ACC112 (cell line): ENCODE results near the gene SMG6.

ENCODE experiments used
- H2AFZ ChIP-seq: fragments of 200-600 bp; sonication (generic); one replicate; pipeline ENCODE4 v1.6.0; 2017; ENCODE audit warnings: antibody characterized with exemption, low read length; ENCODE audit not compliant: unreplicated experiment
- H3K27ac ChIP-seq: fragments of 200-600 bp; sonication (generic); 2 replicates; pipeline ENCODE4 v1.5.1; 2014; ENCODE audit warnings: low read depth, mild to moderate bottlenecking, antibody characterized with exemption, low read length, moderate library complexity
- H3K27me3 ChIP-seq: fragments of 200-600 bp; sonication (generic); 2 replicates; pipeline ENCODE4 v1.6.1; 2014; ENCODE audit warnings: mild to moderate bottlenecking, antibody characterized with exemption, low read length, moderate library complexity, mixed read lengths; ENCODE audit not compliant: insufficient read depth
- H3K36me3 ChIP-seq: fragments of 200-600 bp; sonication (generic); 2 replicates; pipeline ENCODE4 v1.6.1; 2016; ENCODE audit warnings: mild to moderate bottlenecking, antibody characterized with exemption, low read length, moderate library complexity, mixed read lengths; ENCODE audit not compliant: insufficient read depth
- H3K4me1 ChIP-seq: fragments of 200-600 bp; sonication (generic); one replicate; pipeline ENCODE4 v1.6.1; 2016; ENCODE audit warnings: low read length, mixed read lengths; ENCODE audit not compliant: insufficient read depth, unreplicated experiment, control insufficient read depth
- H3K4me3 ChIP-seq: fragments of 200-600 bp; sonication (generic); 2 replicates; pipeline ENCODE4 v1.5.1; 2014; ENCODE audit warnings: mild to moderate bottlenecking, low read depth, low read length
- H3K79me2 ChIP-seq: fragments of 200-600 bp; sonication (generic); one replicate; pipeline ENCODE4 v1.6.0; 2016; ENCODE audit warnings: low read length; ENCODE audit not compliant: control insufficient read depth, unreplicated experiment, insufficient read depth

Gene SMG6

GRCh38 chr17:2214929-2215615, 88.5 kb downstream of the SMG6 start:
- Histone ChIP-seq H3K79me2 (peaks cover 3% of the 10 kb centered on the region), H3K27ac (peak overlapping the region; percentile 97), H3K4me1 (peaks cover 52% of the 10 kb centered on the region), H2AFZ (peak overlapping the region; percentile 67), H3K36me3 (no peaks in the 10 kb centered on the region), H3K4me3 (peak overlapping the region; percentile 63), H3K27me3 (no peaks in the 10 kb centered on the region)

GRCh38 chr17:2214047-2214928, 89.3 kb downstream of the SMG6 start:
- Histone ChIP-seq H3K4me3 (peak overlapping the region; percentile 63), H2AFZ (peak overlapping the region; percentile 50), H3K27me3 (no peaks in the 10 kb centered on the region), H3K4me1 (peaks cover 52% of the 10 kb centered on the region), H3K36me3 (no peaks in the 10 kb centered on the region), H3K79me2 (peaks cover 3% of the 10 kb centered on the region), H3K27ac (peak overlapping the region; percentile 97)

DNA sequence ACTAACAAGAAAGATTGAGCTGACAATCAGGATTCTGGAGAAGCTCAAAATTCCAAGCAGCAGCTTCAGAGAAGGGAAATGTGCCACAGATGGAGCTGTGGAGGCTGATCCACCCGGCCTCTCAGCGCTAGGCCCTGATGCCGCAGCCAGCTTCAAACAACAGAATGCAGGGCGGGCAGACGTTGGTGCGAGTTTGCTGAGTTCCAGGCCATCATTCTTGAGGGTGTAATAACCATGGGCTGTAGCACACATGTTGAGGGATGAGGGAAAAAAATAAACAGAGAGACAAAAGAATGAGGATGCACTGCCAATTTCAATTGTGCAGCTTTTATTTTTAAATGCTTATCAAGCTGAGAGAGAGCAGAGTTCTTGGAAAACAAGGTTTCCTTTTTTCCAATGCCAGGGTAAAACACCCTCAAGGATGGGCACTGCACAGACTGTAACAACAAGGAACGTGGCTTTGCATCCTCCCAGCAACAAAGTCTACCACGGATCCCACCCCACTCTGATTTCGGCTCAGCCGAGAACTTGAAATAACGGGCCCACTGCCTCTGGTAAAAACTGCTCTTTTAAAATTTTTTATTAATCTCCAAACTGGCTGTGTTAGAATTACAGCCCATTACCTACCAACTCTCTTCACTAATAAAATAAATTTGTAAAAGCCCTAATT, 90.2 kb downstream of the SMG6 start:
- peak overlapping the region; percentile 50 for H2AFZ ChIP-seq
- peaks cover 52% of the 10 kb centered on the region for H3K4me1 ChIP-seq
- peaks cover 3% of the 10 kb centered on the region for H3K79me2 ChIP-seq
- no peaks in the 10 kb centered on the region for H3K27me3 ChIP-seq
- no peaks in the 10 kb centered on the region for H3K36me3 ChIP-seq
- H3K4me3 ChIP-seq: peak overlapping the region; percentile 63
- peak overlapping the region; percentile 97 for H3K27ac ChIP-seq

DNA sequence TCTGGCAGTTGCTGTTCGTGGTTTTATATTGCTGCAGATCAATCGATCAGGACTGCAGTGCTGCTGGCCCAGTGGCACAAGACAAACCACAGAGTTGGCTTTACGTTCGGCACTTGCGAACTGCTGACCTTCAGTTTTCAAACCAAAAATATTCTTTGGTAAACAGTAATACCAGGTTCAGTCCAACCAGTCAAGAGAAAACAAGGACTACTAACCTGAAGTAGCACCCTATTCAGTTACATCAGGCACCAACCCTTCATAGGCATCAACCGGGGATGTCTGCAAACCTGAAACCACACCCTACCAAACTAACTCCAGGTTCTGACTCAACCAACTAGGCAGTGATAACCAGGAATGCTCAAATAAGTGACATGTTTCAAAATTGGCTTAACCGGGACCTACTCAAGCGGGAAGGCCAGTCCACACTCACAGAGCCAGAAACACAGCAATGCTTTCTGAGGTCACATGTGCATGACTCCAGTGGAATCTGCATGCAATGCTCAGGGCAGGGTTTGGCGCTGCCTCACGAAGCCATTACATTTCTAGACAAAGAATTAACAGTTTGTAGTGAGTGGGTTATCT, 91.1 kb downstream of the SMG6 start:
- H3K79me2 ChIP-seq: peaks cover 3% of the 10 kb centered on the region
- H3K36me3 ChIP-seq: no peaks in the 10 kb centered on the region
- peak overlapping the region; percentile 97 for H3K27ac ChIP-seq
- no peaks in the 10 kb centered on the region for H3K27me3 ChIP-seq
- H2AFZ ChIP-seq: no peak overlapping the region
- H3K4me3 ChIP-seq: peak overlapping the region; percentile 63
- H3K4me1 ChIP-seq: peaks cover 52% of the 10 kb centered on the region

- Histone ChIP-seq H3K27ac (peak overlapping the region; percentile 97), H3K27me3 (no peaks in the 10 kb centered on the region), H3K36me3 (no peaks in the 10 kb centered on the region), H3K4me3 (peak overlapping the region; percentile 63; the same call in 1 of the 2 replicates), H3K79me2 (peaks cover 3% of the 10 kb centered on the region), H3K4me1 (peaks cover 51% of the 10 kb centered on the region), H2AFZ (no peak overlapping the region)
Observed at GRCh38 chr17:2211661-2212399, 91.8 kb downstream of the SMG6 start.

GRCh38 chr17:2210726-2211125, 92.9 kb downstream of the SMG6 start:
- Histone ChIP-seq H3K4me1 (peaks cover 40% of the 10 kb centered on the region), H3K36me3 (no peaks in the 10 kb centered on the region)

GRCh38 chr17:2207815-2208515, 95.6 kb downstream of the SMG6 start:
- Histone ChIP-seq H3K4me3 (no peak overlapping the region), H2AFZ (no peak overlapping the region), H3K27me3 (no peaks in the 10 kb centered on the region), H3K4me1 (peaks cover 14% of the 10 kb centered on the region), H3K36me3 (peaks cover 9% of the 10 kb centered on the region), H3K27ac (no peak overlapping the region), H3K79me2 (no peaks in the 10 kb centered on the region)

More at GRCh38 chr17:2210726-2211125, 92.9 kb downstream of the SMG6 start:
- H3K4me3 ChIP-seq: no peak overlapping the region
- no peak overlapping the region for H2AFZ ChIP-seq
- no peaks in the 10 kb centered on the region for H3K27me3 ChIP-seq
- no peak overlapping the region for H3K27ac ChIP-seq
- H3K79me2 ChIP-seq: peaks cover 3% of the 10 kb centered on the region

- Histone ChIP-seq H3K27ac (no peak overlapping the region), H3K4me1 (no peaks in the 10 kb centered on the region), H3K27me3 (no peaks in the 10 kb centered on the region), H3K36me3 (peaks cover 9% of the 10 kb centered on the region), H2AFZ (no peak overlapping the region), H3K79me2 (no peaks in the 10 kb centered on the region), H3K4me3 (no peak overlapping the region)
Observed at GRCh38 chr17:2204393-2204792, 99.2 kb downstream of the SMG6 start.

- H3K79me2 ChIP-seq: no peaks in the 10 kb centered on the region
- H3K27ac ChIP-seq: no peak overlapping the region
- no peak overlapping the region for H3K4me3 ChIP-seq
- no peaks in the 10 kb centered on the region for H3K27me3 ChIP-seq
- H2AFZ ChIP-seq: no peak overlapping the region
- no peaks in the 10 kb centered on the region for H3K4me1 ChIP-seq
- H3K36me3 ChIP-seq: peaks cover 9% of the 10 kb centered on the region
Observed at GRCh38 chr17:2203818-2204217, 99.8 kb downstream of the SMG6 start.
